ENCODE results near the gene RNF19B. TPM values are rescaled to one million over a fixed set of nuclear protein-coding genes. Genes with fewer than 3 reads are reported as not detected.

RNF19B gene
- total and polyA plus RNA-seq, 2 of the 8 experiments (the other 6 are each of a cell fraction or from before 2014, with no cell fraction given), result 9.2 to 11.2 TPM

- no peak for TF ChIP-seq CBX5 (IDR thresholded peaks at IDR 0.05; ENCODE audit: low read depth, low read length)
- no peak for TF ChIP-seq CTCF (IDR thresholded peaks at IDR 0.05; ENCODE audit: control extremely low read depth in 1 of 3, insufficient read depth in 1 of 3, low read depth in 1 of 3, low read length in 3 of 3)
These were observed 24.8 kb downstream of the RNF19B start (continued) for GRCh38 chr1:32939655-32940371.
